GM10266 (cell line): Measurements from ENCODE around the gene HSDL2.
A peak's percentile ranks its signal among the peaks of the same experiment; 100 is the strongest.

Experiments
- DNase-seq: peaks from one replicate; pipeline ENCODE4 v3.0.0; 2012; ENCODE audit errors: extremely low spot score
- CTCF ChIP-seq: IDR thresholded peaks from 2 replicates; pipeline ENCODE4 v1.5.1; 2012; ENCODE audit warnings: mild to moderate bottlenecking, low read depth; ENCODE audit not compliant: control insufficient read depth, insufficient read depth; ENCODE audit errors: missing control alignments

Gene HSDL2

GRCh38 chr9:112377684-112378327 is 2.1 kb upstream of the HSDL2 start:
- no peak for DNase-seq
- TF ChIP-seq CTCF = no peak

- no peak for TF ChIP-seq CTCF
Observed at GRCh38 chr9:112378328-112379176, 1.4 kb upstream of the HSDL2 start.

GRCh38 chr9:112379177-112380101 is 469 bp upstream of the HSDL2 start:
- no peak for TF ChIP-seq CTCF
- DNase-seq = peak; percentile 94

More at GRCh38 chr9:112378328-112379176, 1.4 kb upstream of the HSDL2 start:
- no peak for DNase-seq

- TF ChIP-seq CTCF = no peak
- peak; percentile 17 for DNase-seq
Observed at GRCh38 chr9:112380825-112381221, 915 bp downstream of the HSDL2 start.

GRCh38 chr9:112382066-112382465 is 2.2 kb downstream of the HSDL2 start:
- TF ChIP-seq CTCF = no peak
- no peak for DNase-seq

GRCh38 chr9:112382501-112383364 is 2.8 kb downstream of the HSDL2 start:
- TF ChIP-seq CTCF = no peak
- DNase-seq = no peak
